Right ventricle myocardium inferior (tissue), 1 donor: ENCODE data around the gene RAB35. TPM values are rescaled to one million over a fixed set of nuclear protein-coding genes. Genes with fewer than 3 reads are reported as not detected.

ENCODE experiments used
- ATAC-seq: fragments of 200-7000 bp; cut with Tn5 transposase; one replicate; pipeline ENCODE4 v1.9.1; 2020; ENCODE audit warnings: mild to moderate bottlenecking, moderate library complexity
- DNase-seq: peaks from one replicate; pipeline ENCODE4 v3.0.0; 2021; ENCODE audit errors: missing footprints
- intact Hi-C: fragments of 100-400 bp; cut with DNase I; formaldehyde crosslinking; loops from one replicate; pipeline ENCODE4 v1.11.0; 2022
- total RNA-seq: library from RNA; stranded (reverse); fragmentation: NEBNext Ultra II Directional; extraction: Animal tissue kit (Norgen Biotek cat#: 25700); gene quantifications from one replicate; pipeline ENCODE4 v1.2.1, GENCODE V29; 2021
- donor health status: DM: no; HTN: yes; CAD: no; lungs with severe emphysema.

Gene RAB35
- total RNA-seq, 1 donor from 2014 or later = 25.6 TPM

DNA sequence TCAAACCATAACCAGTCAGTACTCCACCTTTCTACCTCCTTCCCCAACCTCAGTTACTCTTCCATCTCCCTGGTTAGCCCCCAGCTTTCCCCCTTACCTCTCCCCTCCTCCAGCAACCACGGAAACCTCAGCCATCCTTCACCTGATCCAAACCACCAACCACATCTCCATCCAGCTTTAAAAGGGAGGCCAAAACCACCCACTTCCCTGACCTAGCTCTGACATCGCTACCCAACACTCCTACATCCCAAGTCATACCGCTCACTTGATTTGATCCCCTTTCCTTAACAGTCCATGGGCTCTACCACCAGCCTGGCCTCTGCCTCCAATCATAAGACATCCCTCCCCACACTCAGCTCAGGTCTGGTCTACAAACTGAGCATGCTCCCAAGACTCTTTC is 1.5 kb downstream of the RAB35 start:
- ATAC-seq = no peak
- DNase-seq = no peak
- intact Hi-C loops = no loop called here

- DNase-seq = peak; percentile 91
- ATAC-seq = peak; percentile 75
- intact Hi-C loops = no loop called here
Observed at GRCh38 chr12:120110550-120111501, 5.7 kb downstream of the RAB35 start.

GRCh38 chr12:120109570-120110267 is 6.8 kb downstream of the RAB35 start:
- DNase-seq (no peak), ATAC-seq (no peak)
- intact Hi-C loops = no loop called here

DNA sequence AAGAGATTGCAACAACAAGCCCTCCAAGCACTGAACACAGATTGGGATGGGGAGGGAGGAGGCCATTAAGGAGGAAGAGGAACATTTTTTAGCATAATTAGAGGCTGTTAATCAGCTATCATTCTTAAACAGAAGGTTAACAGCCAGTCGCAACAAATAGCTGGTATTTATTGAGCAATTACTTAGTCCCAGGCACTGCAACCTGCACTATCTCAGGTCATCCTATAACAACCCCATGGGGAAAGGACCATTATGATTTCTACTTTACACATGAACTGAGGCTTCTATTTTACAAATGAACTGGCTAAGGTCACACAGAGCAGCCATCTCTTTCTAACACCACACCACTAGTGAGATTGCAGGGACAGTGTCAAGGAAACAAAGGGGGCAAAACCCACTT is 10.4 kb downstream of the RAB35 start:
- ATAC-seq (no peak), DNase-seq (no peak)
- intact Hi-C loops = no loop called here

DNA sequence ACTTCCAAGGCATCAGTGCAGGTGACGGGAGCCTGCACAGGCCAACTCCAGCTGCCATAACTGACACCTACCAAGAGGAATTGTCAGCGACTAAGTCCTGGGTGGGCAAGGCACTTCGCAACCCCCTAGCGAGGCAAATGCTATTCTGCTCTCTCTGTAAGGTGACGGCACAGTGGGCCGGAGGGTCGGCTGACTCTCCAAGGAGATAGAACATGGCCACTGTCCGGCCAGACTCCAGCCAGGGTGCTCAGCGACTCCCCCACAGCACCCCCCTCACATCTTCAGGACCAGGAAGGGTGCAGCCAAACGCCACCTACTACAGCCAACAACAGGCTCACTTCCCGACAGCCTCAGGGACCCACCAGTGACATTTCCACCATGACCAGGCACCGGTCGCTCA is 13.2 kb downstream of the RAB35 start:
- ATAC-seq (no peak), DNase-seq (no peak)
- intact Hi-C loops = no loop called here

GRCh38 chr12:120103044-120103338 is 13.6 kb downstream of the RAB35 start:
- intact Hi-C loops = no loop called here
- ATAC-seq (no peak), DNase-seq (no peak)

- ATAC-seq (no peak), DNase-seq (peak; percentile 66)
- intact Hi-C loops = no loop called here
Observed at GRCh38 chr12:120102189-120103043, 14.1 kb downstream of the RAB35 start.

DNA sequence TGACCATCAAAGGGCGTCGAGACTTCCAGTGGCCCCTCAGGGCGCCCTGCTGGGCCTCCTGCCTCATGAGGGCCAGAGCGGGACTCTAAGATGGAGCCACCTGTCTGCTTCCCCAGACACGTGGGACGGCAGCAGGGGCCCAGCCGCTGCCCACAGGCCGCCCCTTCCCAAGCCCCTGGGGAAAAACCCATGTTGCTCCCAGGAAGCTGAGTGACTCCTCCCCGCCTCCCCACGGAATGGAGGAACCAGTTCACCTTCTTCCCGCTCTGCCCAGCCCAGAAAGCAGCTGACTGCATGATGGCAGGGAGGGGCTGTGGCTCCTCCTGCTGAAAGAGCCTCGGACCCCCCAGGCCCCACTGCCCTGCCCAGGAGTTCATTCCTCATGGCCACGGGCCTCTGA is 14.9 kb downstream of the RAB35 start:
- ATAC-seq (no peak), DNase-seq (peak; percentile 34)
- intact Hi-C loops = no loop called here

DNA sequence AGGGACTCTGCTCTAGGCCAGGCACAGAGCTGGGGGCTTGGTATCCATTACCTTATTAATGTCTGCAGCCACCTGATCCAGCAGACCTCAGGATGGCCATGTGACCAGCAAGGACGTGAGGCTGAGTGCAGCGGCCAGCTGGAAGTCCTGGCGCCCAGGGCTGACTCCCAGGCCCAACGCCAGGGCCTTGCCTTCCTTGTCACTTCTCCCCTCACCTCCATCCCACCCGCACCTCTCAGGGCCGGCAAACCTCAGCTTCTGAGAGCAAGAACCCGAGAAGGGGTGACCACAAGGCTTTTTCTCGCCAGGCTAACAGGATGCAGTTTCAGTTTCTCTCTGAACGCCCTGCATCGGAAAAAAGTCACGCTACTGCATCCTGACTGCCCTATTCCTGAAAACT is 15.4 kb downstream of the RAB35 start:
- intact Hi-C loops = no loop called here
- DNase-seq = peak; percentile 52

GRCh38 chr12:120100630-120101029 is 15.9 kb downstream of the RAB35 start:
- intact Hi-C loops = no loop called here
- DNase-seq (peak; percentile 83), ATAC-seq (peak; percentile 81)

More for the DNA sequence above, 15.4 kb downstream of the RAB35 start:
- ATAC-seq = peak; percentile 43

GRCh38 chr12:120099738-120100137 is 16.8 kb downstream of the RAB35 start:
- ATAC-seq (no peak), DNase-seq (peak; percentile 60)

DNA sequence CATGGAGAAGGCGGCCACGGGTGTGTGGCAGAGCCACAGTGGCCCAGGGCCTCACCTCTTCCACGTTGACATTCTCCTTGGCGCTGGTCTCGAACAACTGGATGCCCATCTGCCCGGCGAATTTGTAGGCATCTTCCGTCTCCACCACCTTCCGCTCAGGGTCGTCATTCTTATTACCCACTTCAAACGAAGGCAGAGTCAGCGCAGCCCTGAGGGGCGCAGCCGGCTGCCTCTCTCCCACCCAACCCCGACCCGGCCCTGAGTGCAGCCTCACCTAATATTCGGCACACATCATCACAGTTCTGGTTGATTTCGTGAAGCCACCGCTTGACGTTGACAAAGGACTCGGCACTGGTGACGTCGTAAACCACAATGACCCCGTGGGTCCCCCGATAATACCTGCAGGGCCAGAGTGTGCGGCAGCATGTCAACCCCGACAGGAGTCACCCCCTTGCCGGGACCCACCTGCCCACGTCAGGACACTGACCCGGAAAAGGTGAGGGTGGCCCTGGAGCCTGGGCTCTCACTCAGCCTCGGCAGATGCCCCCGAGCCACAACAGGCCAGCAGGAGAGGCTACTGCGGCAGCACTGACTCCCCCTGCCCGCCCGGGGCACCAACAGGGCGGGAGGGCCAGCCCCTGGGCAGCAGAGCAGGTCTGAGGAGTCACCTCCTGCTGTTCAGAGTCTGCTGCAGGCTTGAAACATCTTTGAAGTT is 17.6 kb downstream of the RAB35 start:
- ATAC-seq (no peak), DNase-seq (no peak)
- intact Hi-C loops = no loop called here

More at GRCh38 chr12:120099738-120100137, 16.8 kb downstream of the RAB35 start:
- intact Hi-C loops = no loop called here

DNA sequence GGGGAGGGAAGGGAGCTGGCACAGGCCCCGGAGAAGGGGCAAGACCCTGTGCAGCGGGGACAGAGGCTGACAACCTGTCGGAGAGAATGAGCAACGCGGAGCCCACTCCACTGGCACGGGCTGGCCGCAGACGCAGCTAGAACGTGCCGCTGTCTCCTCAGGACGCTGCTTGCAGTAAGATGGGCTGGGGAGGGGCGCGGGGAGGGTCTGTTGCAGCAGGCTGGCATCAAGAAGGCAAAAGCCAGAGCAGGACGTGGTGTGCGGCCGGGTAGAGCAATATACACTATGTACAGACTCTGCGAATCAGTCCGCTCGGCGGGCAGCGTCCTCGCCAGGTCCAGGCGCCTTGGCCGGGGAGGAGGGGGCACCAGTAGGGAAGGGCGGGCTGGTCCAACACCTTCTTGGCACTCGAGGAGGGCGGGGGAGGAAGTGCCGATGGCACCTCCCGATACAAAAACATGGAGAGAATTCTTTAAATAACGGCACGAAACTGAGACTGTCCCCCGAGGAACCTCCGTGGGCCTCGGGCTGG is 19.8 kb downstream of the RAB35 start:
- ATAC-seq (no peak), DNase-seq (peak; percentile 44)
- intact Hi-C loops = no loop called here

GRCh38 chr12:120095736-120096135 is 20.8 kb downstream of the RAB35 start:
- intact Hi-C loops = no loop called here
- DNase-seq = peak; percentile 3
- no peak for ATAC-seq

GRCh38 chr12:120095331-120095730 is 21.2 kb downstream of the RAB35 start:
- DNase-seq = peak; percentile 33
- ATAC-seq = no peak
- intact Hi-C loops = no loop called here

DNA sequence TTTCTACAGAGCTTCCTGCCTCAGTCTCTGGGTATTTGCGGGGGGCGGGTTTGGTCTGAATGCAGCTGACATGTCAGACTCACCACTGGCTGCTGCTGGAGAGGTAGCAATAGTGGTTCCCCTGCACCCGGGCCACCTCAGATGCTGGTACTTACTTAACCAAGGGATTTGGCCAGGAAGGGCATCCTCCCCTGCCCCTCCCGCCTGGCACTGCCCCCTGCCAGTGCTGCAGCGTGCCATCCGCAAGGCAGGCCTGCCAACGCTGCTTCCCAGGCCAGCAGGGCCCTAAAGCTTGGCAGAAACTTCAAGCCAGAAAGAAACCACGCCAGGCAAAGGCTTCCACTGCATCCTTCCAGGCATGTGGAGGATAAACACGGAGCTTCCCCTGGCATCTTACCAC is 22.1 kb downstream of the RAB35 start:
- intact Hi-C loops = no loop called here
- peak; percentile 53 for DNase-seq

GRCh38 chr12:120093592-120094355 is 22.8 kb downstream of the RAB35 start:
- intact Hi-C loops = no loop called here
- DNase-seq = peak; percentile 61
- no peak for ATAC-seq

More for the DNA sequence above, 22.1 kb downstream of the RAB35 start:
- ATAC-seq = peak; percentile 37

DNA sequence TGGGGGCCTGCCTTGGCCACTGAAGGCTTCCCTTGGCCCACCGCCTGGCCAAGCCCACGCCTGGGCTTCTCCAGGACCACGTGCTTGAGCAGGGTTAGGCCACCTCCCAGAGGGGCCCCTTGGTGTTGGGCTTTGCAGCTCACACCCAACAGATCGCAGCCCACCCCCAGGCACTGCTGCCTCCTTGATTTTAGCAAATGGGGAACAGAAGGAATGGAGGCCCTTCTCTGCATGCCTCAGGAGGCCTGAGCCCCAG is 23.3 kb downstream of the RAB35 start:
- ATAC-seq (no peak), DNase-seq (no peak)
- intact Hi-C loops = no loop called here
